Liver (tissue), 3 donors: ENCODE measurements around the gene AAK1.

Source experiments
- CTCF ChIP-seq: fragments of 150-350 bp; IDR thresholded peaks from 2 replicates; pipeline ENCODE4 v1.5.1; 2017; ENCODE audit warnings: improper control_type of control experiment, low read depth, low read length; ENCODE audit not compliant: missing input control
- REST ChIP-seq: IDR thresholded peaks from 2 replicates; pipeline ENCODE4 v1.6.1; 2016; ENCODE audit warnings: antibody characterized with exemption, mild to moderate bottlenecking
- RXRA ChIP-seq, 2 donors: IDR thresholded peaks; 2 replicates each; pipeline ENCODE4 v1.6.1; 2017 to 2018; ENCODE audit warnings: antibody characterized with exemption in 2 of 2, mild to moderate bottlenecking in 1 of 2
- donor health status: healthy.
- donor health status: healthy.

GRCh38 chr2:69521747-69522146 lies 121.8 kb downstream of the AAK1 start:
- TF ChIP-seq CTCF: no peak
- no peak for TF ChIP-seq RXRA (IDR thresholded peaks at IDR 0.05)
- TF ChIP-seq REST: no peak
